Upper lobe of left lung (tissue), 6 donors: ENCODE results near the gene LMO1. TPM values are rescaled to one million over a fixed set of nuclear protein-coding genes. Genes with fewer than 3 reads are reported as not detected.

Source experiments
- ATAC-seq, 2 donors: fragments of 200-7000 bp; cut with Tn5 transposase; one replicate each; pipeline ENCODE4 v1.9.1; 2022; ENCODE audit warnings: mild to moderate bottlenecking in 2 of 2, moderate library complexity in 2 of 2; ENCODE audit not compliant: low FRiP score in 2 of 2
- DNase-seq, 2 donors: peaks; one replicate each; pipeline ENCODE4 v3.0.0-alpha.2; 2019 to 2020
- H3K27ac ChIP-seq, 4 donors: fragments of 200-600 bp; sonication (generic); one replicate each; pipeline ENCODE4 v1.5.1; 2016 to 2019
- H3K27me3 ChIP-seq, 4 donors: fragments of 200-600 bp; sonication (generic); one replicate each; pipeline ENCODE4 v1.5.1; 2017 to 2019
- H3K36me3 ChIP-seq, 4 donors: fragments of 200-600 bp; sonication (generic); one replicate each; pipeline ENCODE4 v1.5.1; 2016 to 2019
- H3K4me1 ChIP-seq, 4 donors: fragments of 200-600 bp; sonication (generic); one replicate each; pipeline ENCODE4 v1.5.1; 2018 to 2019
- H3K4me3 ChIP-seq, 4 donors: fragments of 200-600 bp; sonication (generic); one replicate each; pipeline ENCODE4 v1.5.1; 2017 to 2019; ENCODE audit warnings: mild to moderate bottlenecking in 2 of 4, moderate library complexity in 1 of 4
- H3K9me3 ChIP-seq, 4 donors: fragments of 200-600 bp; sonication (generic); one replicate each; pipeline ENCODE4 v1.5.1; 2018 to 2019
- CTCF ChIP-seq, 6 experiments: fragments of 450-650 bp in 4 of 6; fragments of 200-600 bp in 2 of 6; sonication (generic) in 2 of 6; IDR thresholded peaks; one replicate each; pipeline ENCODE4 v1.5.1; 2016 to 2019; ENCODE audit warnings: antibody characterized with exemption in 6 of 6
- EP300 ChIP-seq, 4 donors: sonication (generic); formaldehyde crosslinking; IDR thresholded peaks; one replicate each; pipeline ENCODE4 v1.5.1; 2017; ENCODE audit warnings: antibody characterized with exemption in 4 of 4, control low read depth in 2 of 4
- POLR2A ChIP-seq, 4 donors: fragments of 450-650 bp; IDR thresholded peaks; one replicate each; pipeline ENCODE4 v1.5.1; 2016 to 2017; ENCODE audit warnings: antibody characterized with exemption in 4 of 4, mild to moderate bottlenecking in 2 of 4
- POLR2AphosphoS5 ChIP-seq, 2 donors: sonication (generic); formaldehyde crosslinking; IDR thresholded peaks; one replicate each; pipeline ENCODE4 v1.5.1; 2017; ENCODE audit warnings: antibody characterized with exemption in 2 of 2
- WGBS, 2 donors: methylation state at CpG; one replicate each; pipeline ENCODE4 v1.1.5; 2017 to 2018; 5-methylcytosine and 5-hydroxymethylcytosine counted together
- total RNA-seq, 6 donors: library from RNA; depleted of rRNA in 4 of 6; stranded (reverse); fragments of >200 nt in 4 of 6; gene quantifications; one replicate each; pipeline versions ENCODE4 v1.1.0 to v1.2.1, GENCODE V29; 2016 to 2021
- donor health status: DM: no; HTN: no; CAD: no; lungs with moderate emphysema.
- donor health status: DM: no; HTN: yes; CAD: no; lungs with severe emphysema.

LMO1 gene
- total RNA-seq, 6 donors from 2014 or later, result 0.79 to 2.1 TPM; not detected in 4

- H3K36me3 ChIP-seq, result no peaks in the 10 kb centered on the region
- DNase-seq (no peak), ATAC-seq (no peak)
- no peak overlapping the region for H3K4me3 ChIP-seq
- 77 to 80% methylated on average over 7 to 8 of the region's 8 CpGs for WGBS, 2 donors
- no peaks in the 10 kb centered on the region for H3K9me3 ChIP-seq
- no peak overlapping the region for H3K27ac ChIP-seq
- peaks cover 0 to 5% (median 0%) of the 10 kb centered on the region in 4 donors for H3K4me1 ChIP-seq
- TF ChIP-seq POLR2A (IDR thresholded peaks at IDR 0.05) (no peak), EP300 (IDR thresholded peaks at IDR 0.05) (no peak), CTCF (IDR thresholded peaks at IDR 0.05) (no peak), POLR2AphosphoS5 (IDR thresholded peaks at IDR 0.05) (no peak)
- no peaks in the 10 kb centered on the region for H3K27me3 ChIP-seq
Measured at GRCh38 chr11:8221917-8222495, 41.7 kb downstream of the LMO1 start.

DNA sequence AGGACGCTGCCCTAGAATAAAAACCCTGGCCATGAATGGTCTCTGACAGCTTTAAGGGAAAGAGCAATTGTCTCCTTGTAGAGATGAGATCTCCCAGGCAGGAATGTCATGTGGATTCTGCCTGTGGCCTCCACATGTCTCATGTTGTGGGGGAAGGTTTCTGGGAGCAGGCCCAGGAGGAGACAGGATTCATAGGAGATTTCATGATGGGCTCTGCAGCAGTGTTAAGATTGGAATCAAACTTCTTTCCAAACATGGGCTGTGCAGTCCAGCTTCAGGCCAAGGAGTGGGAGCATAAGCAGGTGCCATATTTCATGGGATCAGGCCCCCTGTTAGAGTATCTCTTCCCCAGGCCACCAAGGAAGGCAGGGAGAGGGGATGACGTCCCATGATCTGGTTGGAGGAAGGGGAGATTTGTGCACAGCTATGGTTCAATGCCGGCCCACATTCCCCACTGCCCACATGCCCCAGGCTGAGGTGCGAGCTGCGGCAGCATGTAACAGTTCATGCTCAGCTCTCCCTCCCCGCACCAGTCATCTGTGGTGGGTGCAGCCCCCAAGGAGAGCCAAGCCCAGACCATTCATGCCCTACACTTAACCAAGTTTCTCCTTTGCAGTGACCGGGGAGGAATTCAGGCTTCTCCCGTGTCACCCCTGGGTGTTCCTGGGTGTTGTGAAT is 42.5 kb downstream of the LMO1 start:
- WGBS, 2 donors, result 83 to 93% methylated on average over 3 to 8 of the region's 8 CpGs
- Histone ChIP-seq H3K36me3 (no peaks in the 10 kb centered on the region), H3K27ac (no peak overlapping the region), H3K27me3 (no peaks in the 10 kb centered on the region), H3K4me1 (peaks cover 0 to 5% (median 0%) of the 10 kb centered on the region in 4 donors), H3K9me3 (no peaks in the 10 kb centered on the region), H3K4me3 (no peak overlapping the region)
- DNase-seq (no peak), ATAC-seq (no peak)
- no peak for TF ChIP-seq EP300 (IDR thresholded peaks at IDR 0.05)
- TF ChIP-seq POLR2A (IDR thresholded peaks at IDR 0.05), result no peak
- TF ChIP-seq POLR2AphosphoS5 (IDR thresholded peaks at IDR 0.05), result no peak
- TF ChIP-seq CTCF (IDR thresholded peaks at IDR 0.05), result no peak

- H3K4me3 ChIP-seq, result no peak overlapping the region
- H3K36me3 ChIP-seq, result no peaks in the 10 kb centered on the region
- peaks cover 0 to 1% (median 0%) of the 10 kb centered on the region in 4 donors for H3K4me1 ChIP-seq
- H3K9me3 ChIP-seq, result no peaks in the 10 kb centered on the region
- TF ChIP-seq EP300 (IDR thresholded peaks at IDR 0.05) (no peak), POLR2A (IDR thresholded peaks at IDR 0.05) (no peak), POLR2AphosphoS5 (IDR thresholded peaks at IDR 0.05) (no peak), CTCF (IDR thresholded peaks at IDR 0.05) (no peak)
- no peaks in the 10 kb centered on the region for H3K27me3 ChIP-seq
- H3K27ac ChIP-seq, result no peak overlapping the region
- DNase-seq (no peak), ATAC-seq (no peak)
- WGBS, 2 donors, result 67 to 77% methylated on average over 4 to 11 of the region's 11 CpGs
Measured at GRCh38 chr11:8220261-8221045, 43.2 kb downstream of the LMO1 start.

DNA sequence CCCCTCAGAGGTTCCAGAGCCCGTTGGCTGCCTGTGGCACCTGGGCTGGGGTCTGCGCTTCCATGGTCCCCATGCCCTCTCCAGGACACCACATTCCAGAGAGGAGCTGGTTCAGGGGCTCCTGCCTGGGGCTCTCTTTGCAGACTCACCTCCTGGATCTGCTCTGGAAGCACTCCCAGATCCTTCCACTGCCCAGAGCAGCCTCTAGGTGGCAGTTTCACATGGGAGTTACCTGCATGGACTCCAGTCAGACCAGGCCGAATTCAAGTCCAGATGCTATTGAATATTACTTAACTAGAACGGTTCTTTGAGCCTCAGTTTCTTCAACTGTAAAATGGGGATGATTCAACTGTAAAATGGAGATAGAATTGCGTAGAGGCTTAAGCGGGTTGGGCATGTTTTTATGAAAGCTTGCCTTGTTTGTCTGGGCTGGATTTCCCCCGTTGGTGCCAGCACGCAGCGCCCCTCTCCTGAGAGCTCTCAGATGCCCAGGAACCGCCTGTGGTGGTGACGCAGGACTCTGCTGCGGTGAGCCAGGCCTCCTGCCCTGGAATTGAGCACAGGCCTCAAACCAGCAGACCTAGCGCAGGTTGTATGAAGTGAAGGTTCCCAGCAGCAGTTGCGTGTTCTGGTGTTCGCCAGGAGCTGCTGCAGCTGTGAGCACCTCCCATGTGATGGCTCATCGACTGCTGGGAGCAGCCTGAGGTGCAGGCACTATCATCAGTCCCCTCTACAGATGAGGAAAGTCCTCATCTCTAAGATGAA is 44.2 kb downstream of the LMO1 start:
- H3K27me3 ChIP-seq, result no peaks in the 10 kb centered on the region
- H3K9me3 ChIP-seq, result no peaks in the 10 kb centered on the region
- no peak overlapping the region for H3K4me3 ChIP-seq
- 74 to 79% methylated on average over 13 to 15 of the region's 16 CpGs for WGBS, 2 donors
- no peaks in the 10 kb centered on the region for H3K4me1 ChIP-seq
- H3K27ac ChIP-seq, result no peak overlapping the region
- ATAC-seq (peak; percentile 32 to 38), DNase-seq (peak in 1 of 2 donors; percentile 35)
- TF ChIP-seq CTCF (IDR thresholded peaks at IDR 0.05) (peak in 4 of 6 experiments; percentile 40 to 49 (median 46)), POLR2AphosphoS5 (IDR thresholded peaks at IDR 0.05) (no peak)
- H3K36me3 ChIP-seq, result no peaks in the 10 kb centered on the region
